Suprapubic skin (tissue), 4 donors: ENCODE results near the gene SMOC2. TPM values are rescaled to one million over a fixed set of nuclear protein-coding genes. Genes with fewer than 3 reads are reported as not detected.

Source experiments
- DNase-seq, 2 donors: peaks; one replicate each; pipeline ENCODE4 v3.0.0-alpha.2; 2019; ENCODE audit warnings: low spot score in 2 of 2
- H3K27ac ChIP-seq: fragments of 200-600 bp; sonication (generic); one replicate; pipeline ENCODE4 v1.5.1; 2019
- H3K27me3 ChIP-seq: fragments of 200-600 bp; sonication (generic); one replicate; pipeline ENCODE4 v1.5.1; 2019
- H3K36me3 ChIP-seq: fragments of 200-600 bp; sonication (generic); one replicate; pipeline ENCODE4 v1.5.1; 2019
- H3K4me1 ChIP-seq: fragments of 200-600 bp; sonication (generic); one replicate; pipeline ENCODE4 v1.5.1; 2019
- H3K4me3 ChIP-seq: fragments of 200-600 bp; sonication (generic); one replicate; pipeline ENCODE4 v1.5.1; 2019; ENCODE audit warnings: mild to moderate bottlenecking
- H3K9me3 ChIP-seq: fragments of 200-600 bp; sonication (generic); one replicate; pipeline ENCODE4 v1.5.1; 2019
- CTCF ChIP-seq, 2 donors: fragments of 200-600 bp in 1 of 2; fragments of 450-650 bp in 1 of 2; sonication (generic) in 1 of 2; IDR thresholded peaks; one replicate each; pipeline ENCODE4 v1.5.1; 2016 to 2019; ENCODE audit warnings: antibody characterized with exemption in 2 of 2, mild to moderate bottlenecking in 1 of 2, moderate library complexity in 1 of 2
- EP300 ChIP-seq: sonication (generic); formaldehyde crosslinking; IDR thresholded peaks from one replicate; pipeline ENCODE4 v1.6.1; 2017; ENCODE audit warnings: antibody characterized with exemption
- POLR2A ChIP-seq, 2 donors: fragments of 450-650 bp; IDR thresholded peaks; one replicate each; pipeline ENCODE4 v1.6.1; 2017; ENCODE audit warnings: antibody characterized with exemption in 2 of 2, mild to moderate bottlenecking in 2 of 2, moderate library complexity in 2 of 2
- POLR2AphosphoS5 ChIP-seq, 3 donors: sonication (generic); formaldehyde crosslinking; IDR thresholded peaks; one replicate each; pipeline ENCODE4 v1.6.1; 2017; ENCODE audit warnings: antibody characterized with exemption in 3 of 3
- WGBS: methylation state at CpG from one replicate; pipeline ENCODE4 v1.1.5; 2018; 5-methylcytosine and 5-hydroxymethylcytosine counted together
- total RNA-seq, 4 donors: library from RNA; depleted of rRNA; stranded (reverse); fragments of >200 nt; gene quantifications; one replicate each; pipeline ENCODE4 v1.1.0, GENCODE V29; 2016

Gene SMOC2
- total RNA-seq, 4 donors from 2014 or later: 16.2 to 22.9 (median 18.8) TPM

GRCh38 chr6:168555618-168556273 is 114.8 kb downstream of the SMOC2 start:
- Histone ChIP-seq H3K27ac (no peak overlapping the region), H3K9me3 (no peaks in the 10 kb centered on the region), H3K27me3 (no peaks in the 10 kb centered on the region), H3K4me1 (no peaks in the 10 kb centered on the region), H3K4me3 (no peak overlapping the region), H3K36me3 (no peaks in the 10 kb centered on the region)
- WGBS: 96% methylated on average over 13 of the region's 41 CpGs
- no peak for DNase-seq
- TF ChIP-seq POLR2AphosphoS5 (IDR thresholded peaks at IDR 0.05): no peak
- no peak for TF ChIP-seq EP300
- TF ChIP-seq CTCF (IDR thresholded peaks at IDR 0.05): no peak
- no peak for TF ChIP-seq POLR2A (IDR thresholded peaks at IDR 0.05)

GRCh38 chr6:168557512-168557911 is 116.5 kb downstream of the SMOC2 start:
- H3K27me3 ChIP-seq: no peaks in the 10 kb centered on the region
- H3K9me3 ChIP-seq: no peaks in the 10 kb centered on the region
- no peak overlapping the region for H3K4me3 ChIP-seq
- H3K36me3 ChIP-seq: no peaks in the 10 kb centered on the region
- TF ChIP-seq POLR2A (IDR thresholded peaks at IDR 0.05) (no peak), CTCF (IDR thresholded peaks at IDR 0.05) (no peak), POLR2AphosphoS5 (IDR thresholded peaks at IDR 0.05) (no peak)
- WGBS: 96% methylated on average over 8 of the region's 8 CpGs
- no peak overlapping the region for H3K27ac ChIP-seq
- no peaks in the 10 kb centered on the region for H3K4me1 ChIP-seq
- no peak for DNase-seq

- TF ChIP-seq POLR2A (IDR thresholded peaks at IDR 0.05): no peak
- TF ChIP-seq CTCF (IDR thresholded peaks at IDR 0.05): no peak
- TF ChIP-seq POLR2AphosphoS5 (IDR thresholded peaks at IDR 0.05): no peak
- no peak for TF ChIP-seq EP300
- no peaks in the 10 kb centered on the region for H3K4me1 ChIP-seq
- no peak for DNase-seq
- no peaks in the 10 kb centered on the region for H3K36me3 ChIP-seq
- H3K27me3 ChIP-seq: peaks cover 3% of the 10 kb centered on the region
- no peak overlapping the region for H3K27ac ChIP-seq
- WGBS: 91% methylated on average over 20 of the region's 20 CpGs
- no peaks in the 10 kb centered on the region for H3K9me3 ChIP-seq
- H3K4me3 ChIP-seq: no peak overlapping the region
Measured at GRCh38 chr6:168558686-168559085, 117.7 kb downstream of the SMOC2 start.

GRCh38 chr6:168559574-168560098 is 118.7 kb downstream of the SMOC2 start:
- H3K9me3 ChIP-seq: no peaks in the 10 kb centered on the region
- TF ChIP-seq EP300 (no peak), POLR2A (IDR thresholded peaks at IDR 0.05) (no peak), CTCF (IDR thresholded peaks at IDR 0.05) (no peak), POLR2AphosphoS5 (IDR thresholded peaks at IDR 0.05) (no peak)
- no peaks in the 10 kb centered on the region for H3K36me3 ChIP-seq
- no peaks in the 10 kb centered on the region for H3K4me1 ChIP-seq
- no peak overlapping the region for H3K4me3 ChIP-seq
- peaks cover 3% of the 10 kb centered on the region for H3K27me3 ChIP-seq
- 55% methylated on average over 6 of the region's 6 CpGs for WGBS
- DNase-seq: no peak
- H3K27ac ChIP-seq: no peak overlapping the region

GRCh38 chr6:168560126-168560525 is 119.1 kb downstream of the SMOC2 start:
- H3K27me3 ChIP-seq: peaks cover 3% of the 10 kb centered on the region
- TF ChIP-seq POLR2A (IDR thresholded peaks at IDR 0.05) (no peak), EP300 (no peak), POLR2AphosphoS5 (IDR thresholded peaks at IDR 0.05) (no peak)
- H3K4me3 ChIP-seq: no peak overlapping the region
- no peaks in the 10 kb centered on the region for H3K36me3 ChIP-seq
- WGBS: 56% methylated on average over 6 of the region's 6 CpGs
- no peaks in the 10 kb centered on the region for H3K4me1 ChIP-seq
- DNase-seq: no peak
- H3K27ac ChIP-seq: no peak overlapping the region
- no peaks in the 10 kb centered on the region for H3K9me3 ChIP-seq
